GM10266 (cell line): ENCODE measurements around the gene SERPINI1.
A peak's percentile ranks its signal among the peaks of the same experiment; 100 is the strongest.

ENCODE experiments used
- DNase-seq: peaks from one replicate; pipeline ENCODE4 v3.0.0; 2012; ENCODE audit errors: extremely low spot score
- CTCF ChIP-seq: IDR thresholded peaks from 2 replicates; pipeline ENCODE4 v1.5.1; 2012; ENCODE audit warnings: mild to moderate bottlenecking, low read depth; ENCODE audit not compliant: control insufficient read depth, insufficient read depth; ENCODE audit errors: missing control alignments

The SERPINI1 gene

DNA sequence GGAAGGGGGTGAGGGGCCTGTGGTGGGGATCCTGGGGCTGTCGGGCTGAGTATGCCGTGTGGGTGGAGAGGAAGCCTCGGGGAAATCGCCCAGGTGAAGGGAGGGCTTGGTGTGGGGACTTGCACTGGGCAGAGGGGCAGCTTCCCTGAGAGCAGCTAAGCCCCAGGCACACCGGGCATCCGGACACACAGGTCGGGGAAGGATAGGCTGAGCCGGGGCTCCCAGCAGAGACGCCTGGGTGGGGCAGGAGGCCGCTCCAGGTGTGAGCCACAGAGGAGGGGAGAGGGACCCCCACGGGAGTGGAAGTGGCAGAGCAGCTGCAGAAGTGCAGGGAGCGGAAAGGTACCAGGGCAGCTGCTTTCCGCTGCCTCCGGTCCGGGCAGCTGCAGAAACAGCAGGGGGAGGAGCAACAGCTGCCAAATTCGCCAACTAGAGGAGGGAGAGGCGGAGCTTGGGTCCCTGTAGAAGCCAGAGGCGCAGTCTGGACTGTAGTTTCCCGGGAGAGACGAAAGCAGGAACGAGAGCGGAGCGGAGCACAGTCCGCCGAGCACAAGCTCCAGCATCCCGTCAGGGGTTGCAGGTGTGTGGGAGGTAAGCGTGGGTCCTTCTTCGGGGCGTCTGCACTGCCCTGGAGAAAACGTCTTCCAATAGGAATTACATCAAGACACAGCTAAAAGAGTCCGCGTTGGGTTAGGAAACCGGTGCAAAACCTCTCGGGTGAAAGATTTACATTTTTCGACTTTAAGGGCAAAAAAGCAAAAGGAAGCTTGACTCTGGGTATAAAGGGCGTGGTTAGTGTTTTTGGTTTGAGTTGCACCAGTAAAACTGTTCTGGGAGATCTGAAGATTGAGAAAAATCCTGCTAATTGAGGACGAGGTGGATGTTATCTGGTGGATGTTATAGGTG is at the start of gene SERPINI1:
Gene SERPINI1, plus strand, starts transcription at position 489 of the 906 bp plus-strand sequence. CDS start 53,408 bp downstream, outside the sequence.
- no peak for TF ChIP-seq CTCF
- DNase-seq = peak; percentile 71

- DNase-seq = peak; percentile 66
- TF ChIP-seq CTCF = no peak
Observed at GRCh38 chr3:167691366-167691765, 44.2 kb upstream of the SERPINI1 start.

GRCh38 chr3:167694121-167694520 is 41.4 kb upstream of the SERPINI1 start:
- no peak for TF ChIP-seq CTCF
- no peak for DNase-seq

DNA sequence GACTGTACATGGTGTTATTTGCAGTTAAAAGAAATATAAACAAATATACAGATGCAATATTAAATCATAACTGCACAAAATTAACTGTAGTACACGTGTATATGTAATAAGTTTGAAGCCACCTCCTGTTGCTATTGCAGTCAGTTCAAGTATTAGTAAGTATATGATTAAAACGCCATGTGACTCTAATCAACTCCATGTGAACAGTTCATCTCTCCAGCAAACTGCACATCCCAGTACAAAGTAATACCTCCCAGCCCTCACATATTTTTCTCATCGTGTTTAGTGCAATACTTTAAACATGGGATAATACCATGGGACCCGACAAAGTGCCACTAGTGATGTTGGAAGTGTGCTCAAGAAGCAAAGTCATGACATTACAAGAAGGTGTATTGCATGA is 35.5 kb upstream of the SERPINI1 start:
- TF ChIP-seq CTCF = no peak
- no peak for DNase-seq

- TF ChIP-seq CTCF = no peak
Observed at GRCh38 chr3:167700926-167701325, 34.6 kb upstream of the SERPINI1 start.

GRCh38 chr3:167705840-167706239 is 29.7 kb upstream of the SERPINI1 start:
- DNase-seq = no peak
- TF ChIP-seq CTCF = no peak

More at GRCh38 chr3:167700926-167701325, 34.6 kb upstream of the SERPINI1 start:
- no peak for DNase-seq

- TF ChIP-seq CTCF = no peak
- no peak for DNase-seq
Observed at GRCh38 chr3:167709690-167710089, 25.8 kb upstream of the SERPINI1 start.
